A549 (cell line): Measurements from ENCODE around the gene WDR62. TPM values are rescaled to one million over a fixed set of nuclear protein-coding genes. Genes with fewer than 3 reads are reported as not detected.

Experiments used
- ATAC-seq, 2 experiments: fragments of 200-7000 bp in 1 of 2; fragments of >200 bp in 1 of 2; cut with Nextera tagmentation in 1 of 2; cut with Tn5 transposase in 1 of 2; 3 replicates each; pipeline versions ENCODE4 v1.8.0 to v1.9.1; 2018 to 2020; ENCODE audit warnings: mild to moderate bottlenecking in 1 of 2, moderate library complexity in 1 of 2
- CTCF ChIA-PET: fragments of 300-600 bp; sonication (Branson Sonifier 250); formaldehyde crosslinking; extraction: SDS; loops from one replicate; lab custom pipeline; 2021; ENCODE audit warnings: antibody characterized with exemption, inconsistent platforms; lab: Yijun Ruan, JAX
- POLR2A ChIA-PET: fragments of 350-600 bp; formaldehyde crosslinking; extraction: SDS; loops from one replicate; lab custom pipeline; 2021; ENCODE audit warnings: antibody characterized with exemption, inconsistent platforms; lab: Yijun Ruan, JAX
- DNase-seq, 2 experiments: peaks; one replicate each; pipeline versions ENCODE4 v3.0.0 to v3.0.0-alpha.2; 2011 to 2016; ENCODE audit warnings: low read depth in 1 of 2, low spot score in 1 of 2
- FAIRE-seq: peaks from 2 replicates; lab custom pipeline; 2011; peaks lifted over from hg19 to GRCh38; lab: Jason Lieb, UNC
- H3K27ac ChIP-seq, 2 experiments: fragments of >200 bp; sonication (Bioruptor Twin); formaldehyde crosslinking; 3 replicates each; pipeline ENCODE4 v1.5.1; 2016 to 2017
- H3K4me1 ChIP-seq: fragments of >200 bp; sonication (Bioruptor Twin); formaldehyde crosslinking; 3 replicates; pipeline ENCODE4 v1.6.1; 2016
- H3K4me2 ChIP-seq: fragments of >200 bp; sonication (Bioruptor Twin); formaldehyde crosslinking; 3 replicates; pipeline ENCODE4 v1.6.1; 2016
- H3K4me3 ChIP-seq: fragments of >200 bp; sonication (Bioruptor Twin); formaldehyde crosslinking; 3 replicates; pipeline ENCODE4 v1.5.1; 2016
- H3K9me3 ChIP-seq: fragments of >200 bp; sonication (Bioruptor Twin); formaldehyde crosslinking; 3 replicates; pipeline ENCODE4 v1.6.1; 2016
- ATOH8 ChIP-seq: fragments of 250-450 bp; sonication (Bioruptor Pico); IDR thresholded peaks from 2 replicates; pipeline ENCODE4 v1.5.0; 2020; ENCODE audit warnings: low read depth, mild to moderate bottlenecking, moderate library complexity
- CBX2 ChIP-seq: fragments of 200-600 bp; sonication (generic); IDR thresholded peaks from 2 replicates; pipeline ENCODE4 v1.6.1; 2016; ENCODE audit warnings: low read depth, mild to moderate bottlenecking, borderline replicate concordance
- CHD2 ChIP-seq: fragments of 150-350 bp; IDR thresholded peaks from 2 replicates; pipeline ENCODE4 v1.6.1; 2014; ENCODE audit warnings: low read length; ENCODE audit not compliant: partially characterized antibody
- CHD4 ChIP-seq: fragments of 200-600 bp; sonication (generic); IDR thresholded peaks from 2 replicates; pipeline ENCODE4 v1.6.1; 2016; ENCODE audit warnings: antibody characterized with exemption, mild to moderate bottlenecking, borderline replicate concordance
- CTCF ChIP-seq: fragments of >200 bp; sonication (Bioruptor Twin); formaldehyde crosslinking; IDR thresholded peaks from 3 replicates; pipeline ENCODE4 v1.5.1; 2016
- EHF ChIP-seq: fragments of 250-450 bp; sonication (Bioruptor Pico); IDR thresholded peaks from 2 replicates; pipeline ENCODE4 v1.5.0; 2020; ENCODE audit warnings: mild to moderate bottlenecking
- ELK1 ChIP-seq: fragments of 150-350 bp; IDR thresholded peaks from 2 replicates; pipeline ENCODE4 v1.6.1; 2014; ENCODE audit warnings: low read depth, mild to moderate bottlenecking, low read length
- EP300 ChIP-seq, 2 experiments: fragments of >200 bp; sonication (Bioruptor Twin); formaldehyde crosslinking; IDR thresholded peaks; 2 replicates in 1 of 2; 3 replicates in 1 of 2; pipeline ENCODE4 v1.6.1; 2016 to 2017
- FOSB ChIP-seq: fragments of 250-450 bp; sonication (Bioruptor Pico); IDR thresholded peaks from 2 replicates; pipeline ENCODE4 v1.5.0; 2020; ENCODE audit warnings: mild to moderate bottlenecking, moderate library complexity
- FOSL2 ChIP-seq, 2 experiments: fragments of 450-650 bp in 1 of 2; fragments of >200 bp in 1 of 2; sonication (Bioruptor Twin) in 1 of 2; formaldehyde crosslinking; IDR thresholded peaks; 2 replicates each; pipeline versions ENCODE4 v1.5.0 to v1.6.1; 2016 to 2020; ENCODE audit warnings: mild to moderate bottlenecking in 1 of 2, moderate library complexity in 1 of 2
- FOXS1 ChIP-seq: fragments of 250-450 bp; sonication (Bioruptor Pico); IDR thresholded peaks from 2 replicates; pipeline ENCODE4 v1.5.0; 2020; ENCODE audit warnings: mild to moderate bottlenecking, moderate library complexity
- HDAC2 ChIP-seq: fragments of 200-600 bp; sonication (generic); IDR thresholded peaks from 2 replicates; pipeline ENCODE4 v1.6.1; 2016
- HES2 ChIP-seq: fragments of >200 bp; sonication (Bioruptor Twin); formaldehyde crosslinking; IDR thresholded peaks from 2 replicates; pipeline ENCODE4 v1.6.1; 2016
- HOXA7 ChIP-seq: fragments of 250-450 bp; sonication (Bioruptor Pico); IDR thresholded peaks from 2 replicates; pipeline ENCODE4 v1.5.0; 2020; ENCODE audit warnings: mild to moderate bottlenecking, moderate library complexity
- JUN ChIP-seq, 2 experiments: fragments of >200 bp; sonication (Bioruptor Twin); formaldehyde crosslinking; IDR thresholded peaks; 2 replicates in 1 of 2; 3 replicates in 1 of 2; pipeline ENCODE4 v1.6.1; 2016 to 2017
- JUNB ChIP-seq: fragments of >200 bp; sonication (Bioruptor Twin); formaldehyde crosslinking; IDR thresholded peaks from 2 replicates; pipeline ENCODE4 v1.6.1; 2016
- MAX ChIP-seq: IDR thresholded peaks from 2 replicates; pipeline ENCODE4 v1.6.1; 2012
- MAZ ChIP-seq: fragments of 150-350 bp; IDR thresholded peaks from 2 replicates; pipeline ENCODE4 v1.6.1; 2014; ENCODE audit warnings: antibody characterized with exemption, low read depth, low read length, borderline replicate concordance
- NR3C1 ChIP-seq: fragments of >200 bp; sonication (Bioruptor Twin); formaldehyde crosslinking; IDR thresholded peaks from 3 replicates; pipeline ENCODE4 v1.6.1; 2017
- POLR2A ChIP-seq: IDR thresholded peaks from 2 replicates; pipeline ENCODE4 v1.6.1; 2012; ENCODE audit warnings: mild to moderate bottlenecking, low read length
- POLR2AphosphoS2 ChIP-seq: conservative IDR thresholded peaks from 2 replicates; pipeline ENCODE4 v1.6.1; 2012; ENCODE audit warnings: low read length, improper control_type of control experiment, inconsistent platforms
- RCOR1 ChIP-seq: fragments of 150-350 bp; IDR thresholded peaks from 2 replicates; pipeline ENCODE4 v1.6.1; 2014; ENCODE audit warnings: antibody characterized with exemption, low read length, low read depth
- REST ChIP-seq: fragments of 200-600 bp; sonication (generic); IDR thresholded peaks from 2 replicates; pipeline ENCODE4 v1.6.1; 2016; ENCODE audit warnings: antibody characterized with exemption, mild to moderate bottlenecking, moderate library complexity
- RFX5 ChIP-seq: fragments of 450-650 bp; IDR thresholded peaks from 2 replicates; pipeline ENCODE4 v1.7.1; 2014; ENCODE audit warnings: antibody characterized with exemption, mild to moderate bottlenecking, moderate library complexity
- SMC3 ChIP-seq: fragments of >200 bp; sonication (Bioruptor Twin); formaldehyde crosslinking; IDR thresholded peaks from 3 replicates; pipeline ENCODE4 v1.6.1; 2018; ENCODE audit warnings: inconsistent platforms
- SREBF2 ChIP-seq: fragments of 450-650 bp; IDR thresholded peaks from 2 replicates; pipeline ENCODE4 v1.6.1; 2014; ENCODE audit warnings: mild to moderate bottlenecking, moderate library complexity
- TFCP2L1 ChIP-seq: fragments of 250-450 bp; sonication (Bioruptor Pico); IDR thresholded peaks from 2 replicates; pipeline ENCODE4 v1.5.0; 2021; ENCODE audit warnings: mild to moderate bottlenecking
- TP53 ChIP-seq: fragments of 250-450 bp; sonication (Bioruptor Pico); IDR thresholded peaks from 2 replicates; pipeline ENCODE4 v1.5.0; 2021; ENCODE audit warnings: mild to moderate bottlenecking, moderate library complexity
- USF2 ChIP-seq: fragments of 450-650 bp; IDR thresholded peaks from 2 replicates; pipeline ENCODE4 v1.6.1; 2014; ENCODE audit warnings: antibody characterized with exemption
- ZFP36 ChIP-seq: fragments of 450-650 bp; IDR thresholded peaks from 2 replicates; pipeline ENCODE4 v1.6.1; 2014; ENCODE audit warnings: borderline replicate concordance; ENCODE audit not compliant: partially characterized antibody
- ZNF302 ChIP-seq: fragments of 250-450 bp; sonication (Bioruptor Pico); IDR thresholded peaks from 2 replicates; pipeline ENCODE4 v1.9.0; 2021; ENCODE audit warnings: inconsistent platforms, mild to moderate bottlenecking, moderate library complexity
- ZSCAN20 ChIP-seq: fragments of 250-450 bp; sonication (Bioruptor Pico); IDR thresholded peaks from 2 replicates; pipeline ENCODE4 v1.8.0; 2022; ENCODE audit warnings: mild to moderate bottlenecking, moderate library complexity
- WGBS: methylation state at CpG from one replicate; pipeline ENCODE4 v1.1.6; 2017; ENCODE audit errors: missing lambda C conversion rate; 5-methylcytosine and 5-hydroxymethylcytosine counted together
- polyA plus RNA-seq, 4 experiments: library from polyadenylated mRNA; depleted of rRNA in 3 of 4; stranded (reverse); fragments of >200 nt; fragmentation: RNase III in 1 of 4; extraction: RNeasy Plus Mini Kit Qiagen cat#74134 plus additional on column Dnase treatment in 1 of 4; gene quantifications; 2 replicates in 3 of 4; 3 replicates in 1 of 4; pipeline ENCODE4 v1.2.3, GENCODE V29; 2011 to 2017

The WDR62 gene
- polyA plus RNA-seq, 2 of the 4 experiments (the other 2 are of a cell fraction): 15.5 to 32.9 TPM

GRCh38 chr19:36014012-36014924 lies 40.4 kb upstream of the WDR62 start, which contains the start of gene ALKBH6:
Gene ALKBH6, minus strand, starts transcription at chr19:36014213. Its CDS starts 816 bp downstream, at chr19:36013397.
- H3K27ac ChIP-seq: peak within 1 kb of the TSS; percentile 81 to 85
- TF ChIP-seq TP53 (CRISPR knock-in tag) (no peak), EHF (CRISPR knock-in tag) (0 out of 2 replicates have a peak, but pooled peaks have one; percentile 19), JUNB (no peak), HES2 (no peak), JUN (IDR thresholded peaks at IDR 0.05) (peak in 1 of 2 experiments; percentile 62; a peak in 1 of 5 replicates), CBX2 (no peak), RCOR1 (no peak), POLR2AphosphoS2 (no peak), FOSB (CRISPR knock-in tag) (no peak), ATOH8 (CRISPR knock-in tag) (no peak), MAZ (no peak), ZNF302 (CRISPR knock-in tag) (no peak), RFX5 (peak; percentile 85), CHD2 (peak; percentile 72), ZSCAN20 (CRISPR knock-in tag) (no peak), TFCP2L1 (CRISPR knock-in tag) (no peak), EP300 (IDR thresholded peaks at IDR 0.05) (no peak), FOXS1 (no peak), ZFP36 (no peak), REST (peak; percentile 40; the same call in 1 of the 2 replicates), USF2 (peak; percentile 36), POLR2A (peak; percentile 80), CTCF (no peak), NR3C1 (no peak), HDAC2 (no peak), CHD4 (no peak), ELK1 (peak; percentile 63; the same call in 1 of the 2 replicates), MAX (peak; percentile 95), HOXA7 (no peak), SREBF2 (no peak), SMC3 (no peak), FOSL2 (IDR thresholded peaks at IDR 0.05) (no peak), FOSL2 (CRISPR knock-in tag; IDR thresholded peaks at IDR 0.05) (no peak)

More at GRCh38 chr19:36014012-36014924, 40.4 kb upstream of the WDR62 start, which contains the start of gene ALKBH6:
- ATAC-seq (peak; percentile 88 to 98), DNase-seq (peak; percentile 100), FAIRE-seq (peak; percentile 100)
- Histone ChIP-seq H3K4me3 (peak within 1 kb of the TSS; percentile 65), H3K4me1 (peaks cover 19% of the 10 kb centered on the region), H3K9me3 (no peaks in the 10 kb centered on the region), H3K4me2 (peak within 1 kb of the TSS; percentile 94)
- CTCF ChIA-PET: interaction anchor here (0.6 to 2.2 kb wide), 11 partner anchors 11 to 1629 kb away, joined by 3 to 8 read pairs (median 4); partner anchors contain the start of gene THAP8
- WGBS: 2% methylated on average over 37 of the region's 42 CpGs
- POLR2A ChIA-PET: interaction anchor here (0.7 to 1.2 kb wide), 12 partner anchors 10 to 274 kb away, joined by 3 to 18 read pairs (median 4); partner anchors contain the start of genes POLR2I, TBCB, THAP8 and WDR62
